GM19328 (cell line): ENCODE results near the gene ATP11A.
"Not testable (repeated sequence)": the region's sequence is repeated elsewhere in the genome, so short reads cannot be mapped to it uniquely, and the experiment has no call there.

Source experiments
- ATAC-seq: cut with Tn5 transposase; IDR thresholded peaks from one replicate; pipeline ENCODE4 v1.9.1; 2021; ENCODE audit warnings: mild to moderate bottlenecking, moderate library complexity; ENCODE audit not compliant: unreplicated experiment

Gene ATP11A

GRCh38 chr13:112790735-112791641 is 101.2 kb downstream of the ATP11A start:
- no peak for ATAC-seq

- ATAC-seq, result no peak
These were observed 102.0 kb downstream of the ATP11A start for GRCh38 chr13:112791663-112792440.

- no peak for ATAC-seq
These were observed 102.7 kb downstream of the ATP11A start for GRCh38 chr13:112792511-112792910.

GRCh38 chr13:112793545-112794445 is 104.0 kb downstream of the ATP11A start:
- no peak for ATAC-seq

GRCh38 chr13:112795277-112795676 is 105.4 kb downstream of the ATP11A start:
- ATAC-seq, result no peak

GRCh38 chr13:112796190-112796915 is 106.5 kb downstream of the ATP11A start:
- ATAC-seq, result no peak

GRCh38 chr13:112799394-112799793 is 109.6 kb downstream of the ATP11A start:
- ATAC-seq, result no peak

GRCh38 chr13:112800057-112800456 is 110.2 kb downstream of the ATP11A start:
- no peak for ATAC-seq

- not testable (repeated sequence) for ATAC-seq
These were observed 111.0 kb downstream of the ATP11A start for GRCh38 chr13:112800807-112801206.

- ATAC-seq, result no peak
These were observed 113.0 kb downstream of the ATP11A start for GRCh38 chr13:112802802-112803195.

GRCh38 chr13:112803422-112803821 is 113.6 kb downstream of the ATP11A start:
- ATAC-seq, result no peak

GRCh38 chr13:112804374-112804773 is 114.5 kb downstream of the ATP11A start:
- no peak for ATAC-seq

GRCh38 chr13:112806739-112807652 is 117.2 kb downstream of the ATP11A start:
- ATAC-seq, result no peak

GRCh38 chr13:112807653-112808376 is 118.0 kb downstream of the ATP11A start:
- no peak for ATAC-seq

GRCh38 chr13:112808377-112809140 is 118.7 kb downstream of the ATP11A start:
- no peak for ATAC-seq

- no peak for ATAC-seq
These were observed 119.8 kb downstream of the ATP11A start for GRCh38 chr13:112809332-112810315.

GRCh38 chr13:112810608-112811007 is 120.8 kb downstream of the ATP11A start:
- no peak for ATAC-seq
